Uterus (tissue), 4 donors: ENCODE results near the gene ARMC8. TPM values are rescaled to one million over a fixed set of nuclear protein-coding genes. Genes with fewer than 3 reads are reported as not detected.
A peak's percentile ranks its signal among the peaks of the same experiment; 100 is the strongest.

Experiments used
- DNase-seq, 2 donors: peaks; one replicate each; pipeline ENCODE4 v3.0.0-alpha.2; 2019 to 2020
- H3K27ac ChIP-seq, 2 donors: fragments of 200-600 bp; sonication (generic); 1 replicate in 1 of 2; 2 replicates in 1 of 2; pipeline ENCODE4 v1.5.1; 2016 to 2018
- H3K27me3 ChIP-seq, 2 donors: fragments of 200-600 bp; sonication (generic); one replicate each; pipeline ENCODE4 v1.5.1; 2018 to 2019; ENCODE audit warnings: control low read depth in 1 of 2
- H3K36me3 ChIP-seq, 2 donors: fragments of 200-600 bp; sonication (generic); one replicate each; pipeline ENCODE4 v1.5.1; 2019; ENCODE audit warnings: control low read depth in 1 of 2
- H3K4me1 ChIP-seq, 2 donors: fragments of 200-600 bp; sonication (generic); one replicate each; pipeline ENCODE4 v1.5.1; 2018 to 2019; ENCODE audit warnings: control low read depth in 1 of 2
- H3K4me3 ChIP-seq, 2 donors: fragments of 200-600 bp; sonication (generic); 1 replicate in 1 of 2; 2 replicates in 1 of 2; pipeline ENCODE4 v1.5.1; 2018 to 2019; ENCODE audit warnings: mild to moderate bottlenecking in 1 of 2
- H3K9me3 ChIP-seq, 2 donors: fragments of 200-600 bp; sonication (generic); one replicate each; pipeline ENCODE4 v1.5.1; 2019; ENCODE audit warnings: control low read depth in 1 of 2
- POLR2A ChIP-seq, 2 donors: fragments of 450-650 bp; IDR thresholded peaks; one replicate each; pipeline ENCODE4 v1.6.1; 2016; ENCODE audit warnings: antibody characterized with exemption in 2 of 2, mild to moderate bottlenecking in 1 of 2, moderate library complexity in 1 of 2
- intact Hi-C: fragments of 100-400 bp; cut with DNase I; formaldehyde crosslinking; loops from one replicate; pipeline ENCODE4 v1.15.1; 2023; ENCODE audit warnings: low total_unique reads
- total RNA-seq, 4 donors: library from RNA; depleted of rRNA in 3 of 4; stranded (reverse); fragments of >200 nt in 3 of 4; gene quantifications; one replicate each; pipeline versions ENCODE4 v1.1.0 to v1.2.4, GENCODE V29; 2014 to 2023
- TF ChIP-seq, protein P1 (sequence below), 4 experiments: fragments of 200-600 bp in 2 of 4; fragments of 450-650 bp in 2 of 4; sonication (generic) in 2 of 4; IDR thresholded peaks; one replicate each; pipeline ENCODE4 v1.5.1; 2016 to 2019; ENCODE audit warnings: antibody characterized with exemption in 4 of 4, mild to moderate bottlenecking in 2 of 4, moderate library complexity in 1 of 4
- donor health status: DM: yes; HTN: yes; CAD: no.

The ARMC8 gene
- total RNA-seq, 4 donors from 2014 or later = 38.7 to 85.1 (median 64.6) TPM

DNA sequence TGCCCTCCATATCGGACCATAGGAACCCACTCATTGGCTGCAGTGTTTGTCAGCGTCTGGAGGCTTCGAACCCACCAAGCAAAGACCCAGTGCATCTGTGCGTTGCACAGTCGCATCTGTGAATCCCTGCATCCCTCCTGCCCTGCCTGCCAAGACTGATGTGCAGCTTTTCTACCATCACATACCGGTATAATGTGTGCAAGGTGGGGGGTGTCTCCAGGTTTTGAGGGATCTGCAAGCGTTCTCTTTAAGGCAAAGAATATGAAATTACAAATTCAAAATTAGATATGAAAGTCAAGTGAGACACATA lies 142.8 kb downstream of the ARMC8 start:
- DNase-seq = no peak
- intact Hi-C loops = loop anchor here (10.0 kb wide), 1 partner anchor 75 kb away; no protein-coding TSS in a partner anchor

DNA sequence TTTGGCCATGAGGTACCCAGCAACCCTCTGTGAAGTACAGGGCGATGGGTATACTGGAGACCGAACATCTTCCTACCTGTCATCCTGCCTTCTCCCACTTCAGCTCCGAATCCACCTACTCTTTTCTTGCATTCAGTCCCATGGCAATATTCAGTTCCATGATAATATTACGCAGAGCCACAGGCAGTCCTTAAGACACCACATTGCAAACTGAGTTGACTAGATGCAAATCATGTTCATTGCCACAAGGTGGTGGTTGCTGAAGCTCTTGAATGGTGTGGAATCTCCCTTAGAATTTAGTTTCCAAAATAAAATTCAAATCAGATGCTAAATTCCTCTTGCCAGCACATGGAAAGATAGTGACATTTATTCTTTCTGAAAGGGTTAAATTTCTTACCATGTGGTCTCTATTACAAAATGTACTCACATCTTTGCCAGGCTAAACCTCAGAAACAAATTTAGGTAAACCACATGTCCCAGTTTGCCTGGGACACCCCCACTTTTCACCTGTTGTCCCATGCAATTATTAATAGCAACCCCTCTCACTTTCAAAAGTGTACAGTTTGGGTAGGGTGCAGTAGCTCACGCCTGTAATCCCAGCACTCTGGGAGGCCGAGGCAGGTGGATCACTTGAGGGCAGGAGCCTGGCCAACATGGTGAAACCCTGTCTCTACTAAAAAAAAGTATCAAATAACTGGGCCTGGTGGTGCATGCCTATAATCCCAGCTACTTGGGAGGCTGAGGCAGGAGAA lies 144.2 kb downstream of the ARMC8 start:
- no peaks in the 10 kb centered on the region for H3K9me3 ChIP-seq
- TF ChIP-seq POLR2A (IDR thresholded peaks at IDR 0.05) = no peak
- TF ChIP-seq, protein P1, sequence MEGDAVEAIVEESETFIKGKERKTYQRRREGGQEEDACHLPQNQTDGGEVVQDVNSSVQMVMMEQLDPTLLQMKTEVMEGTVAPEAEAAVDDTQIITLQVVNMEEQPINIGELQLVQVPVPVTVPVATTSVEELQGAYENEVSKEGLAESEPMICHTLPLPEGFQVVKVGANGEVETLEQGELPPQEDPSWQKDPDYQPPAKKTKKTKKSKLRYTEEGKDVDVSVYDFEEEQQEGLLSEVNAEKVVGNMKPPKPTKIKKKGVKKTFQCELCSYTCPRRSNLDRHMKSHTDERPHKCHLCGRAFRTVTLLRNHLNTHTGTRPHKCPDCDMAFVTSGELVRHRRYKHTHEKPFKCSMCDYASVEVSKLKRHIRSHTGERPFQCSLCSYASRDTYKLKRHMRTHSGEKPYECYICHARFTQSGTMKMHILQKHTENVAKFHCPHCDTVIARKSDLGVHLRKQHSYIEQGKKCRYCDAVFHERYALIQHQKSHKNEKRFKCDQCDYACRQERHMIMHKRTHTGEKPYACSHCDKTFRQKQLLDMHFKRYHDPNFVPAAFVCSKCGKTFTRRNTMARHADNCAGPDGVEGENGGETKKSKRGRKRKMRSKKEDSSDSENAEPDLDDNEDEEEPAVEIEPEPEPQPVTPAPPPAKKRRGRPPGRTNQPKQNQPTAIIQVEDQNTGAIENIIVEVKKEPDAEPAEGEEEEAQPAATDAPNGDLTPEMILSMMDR (IDR thresholded peaks at IDR 0.05) = no peak
- H3K27ac ChIP-seq = no peak overlapping the region
- intact Hi-C loops = loop anchor here (10.0 kb wide), 1 partner anchor 73 kb away; no protein-coding TSS in a partner anchor
- H3K27me3 ChIP-seq = no peaks in the 10 kb centered on the region
- H3K36me3 ChIP-seq = no peaks in the 10 kb centered on the region
- peaks cover 3 to 10% of the 10 kb centered on the region in 2 donors for H3K4me1 ChIP-seq
- no peak overlapping the region for H3K4me3 ChIP-seq
- no peak for DNase-seq

More for the DNA sequence above, 142.8 kb downstream of the ARMC8 start:
- no peaks in the 10 kb centered on the region for H3K9me3 ChIP-seq
- H3K4me1 ChIP-seq = peaks cover 3 to 10% of the 10 kb centered on the region in 2 donors
- no peak for TF ChIP-seq POLR2A (IDR thresholded peaks at IDR 0.05)
- TF ChIP-seq, protein P1 (IDR thresholded peaks at IDR 0.05) = no peak
- peak overlapping the region; percentile 46 to 47 for H3K27ac ChIP-seq
- H3K27me3 ChIP-seq = no peaks in the 10 kb centered on the region
- H3K4me3 ChIP-seq = peak overlapping the region; percentile 54 to 72
- H3K36me3 ChIP-seq = no peaks in the 10 kb centered on the region

DNA sequence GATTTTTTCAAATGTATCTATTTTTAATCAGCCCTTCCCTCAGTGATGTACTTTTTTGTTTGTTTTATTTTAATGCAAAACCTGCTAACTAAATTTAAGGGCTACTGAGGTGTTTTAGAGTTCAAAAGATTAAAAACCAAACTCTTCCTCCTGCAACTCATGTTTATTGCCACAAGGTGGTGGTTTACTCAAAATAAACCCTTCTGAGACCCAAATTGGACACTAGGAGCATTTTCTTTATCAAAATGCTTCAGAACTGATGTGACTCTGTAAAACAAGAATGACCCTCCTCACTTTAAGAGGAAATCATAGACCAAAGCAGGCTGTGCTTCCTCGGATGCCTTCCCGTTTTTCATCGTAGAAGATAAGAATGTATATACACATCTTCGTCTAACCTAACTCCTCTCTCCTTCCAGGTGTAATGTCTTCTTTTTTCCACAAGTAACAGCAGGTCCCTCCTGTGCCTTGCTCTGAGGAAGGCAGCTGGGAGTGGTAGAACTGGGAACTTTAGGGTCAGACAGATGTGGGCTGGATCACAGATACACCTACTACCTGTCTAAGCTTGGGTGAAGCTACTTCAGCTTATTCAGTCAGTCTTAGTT lies 145.5 kb downstream of the ARMC8 start:
- Histone ChIP-seq H3K4me3 (no peak overlapping the region), H3K4me1 (peaks cover 3 to 10% of the 10 kb centered on the region in 2 donors), H3K27ac (no peak overlapping the region), H3K27me3 (no peaks in the 10 kb centered on the region), H3K9me3 (no peaks in the 10 kb centered on the region), H3K36me3 (no peaks in the 10 kb centered on the region)
- no peak for DNase-seq
- no peak for TF ChIP-seq POLR2A (IDR thresholded peaks at IDR 0.05)
- TF ChIP-seq, protein P1 (IDR thresholded peaks at IDR 0.05) = peak; percentile 63 to 81 (median 66)
- intact Hi-C loops = loop anchor here (10.0 kb wide), 1 partner anchor 72 kb away; no protein-coding TSS in a partner anchor

DNA sequence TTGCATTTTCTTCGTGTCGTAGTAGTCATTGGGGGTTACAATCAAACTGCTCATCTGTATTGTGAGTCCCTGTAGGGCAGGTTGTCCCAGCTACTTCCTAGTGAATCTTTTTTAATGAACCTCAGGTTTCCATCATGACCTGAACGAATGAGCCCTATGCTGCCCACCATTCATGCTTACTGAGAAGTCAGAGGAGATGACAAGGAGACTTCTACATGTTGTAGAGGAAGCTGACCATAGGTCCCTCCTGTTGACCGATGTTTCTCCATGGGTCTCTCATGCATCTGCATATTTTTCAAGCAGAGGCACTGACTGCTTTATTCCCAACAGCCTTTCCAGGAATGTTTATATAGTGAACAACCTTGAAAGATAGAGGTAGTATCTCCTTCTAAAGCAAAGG lies 147.5 kb downstream of the ARMC8 start:
- H3K27ac ChIP-seq = no peak overlapping the region
- H3K4me3 ChIP-seq = no peak overlapping the region
- TF ChIP-seq, protein P1 (IDR thresholded peaks at IDR 0.05) = no peak
- TF ChIP-seq POLR2A (IDR thresholded peaks at IDR 0.05) = no peak
- no peaks in the 10 kb centered on the region for H3K36me3 ChIP-seq
- intact Hi-C loops = loop anchor here (10.0 kb wide), 1 partner anchor 70 kb away; no protein-coding TSS in a partner anchor
- H3K27me3 ChIP-seq = no peaks in the 10 kb centered on the region
- DNase-seq = no peak
- H3K9me3 ChIP-seq = no peaks in the 10 kb centered on the region
- H3K4me1 ChIP-seq = peaks cover 0 to 8% of the 10 kb centered on the region in 2 donors

DNA sequence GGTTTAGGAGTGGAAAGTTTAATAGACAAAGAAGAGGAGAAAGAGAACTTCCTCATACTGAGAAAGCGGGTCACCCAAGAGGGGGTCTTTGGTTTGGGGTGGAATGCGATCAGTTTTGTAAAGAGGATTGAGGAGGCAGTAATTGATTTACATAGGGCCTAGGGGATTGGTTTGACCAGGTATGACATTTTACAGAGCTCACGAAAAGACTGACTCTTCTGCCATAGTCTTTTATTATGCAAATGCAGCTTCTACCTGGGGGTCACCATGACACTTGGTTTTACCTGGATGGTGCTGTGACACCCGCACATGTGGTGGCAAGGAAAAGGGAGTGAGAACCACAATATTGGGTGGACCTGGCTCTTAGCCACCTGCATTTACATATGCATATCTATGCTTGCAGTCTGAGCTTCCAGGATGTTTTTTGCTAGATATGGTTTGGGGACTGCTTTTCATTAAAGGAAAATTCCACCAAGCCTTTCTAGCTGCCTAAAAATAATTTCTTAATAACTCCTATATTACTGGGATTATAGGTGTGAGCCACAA lies 149.4 kb downstream of the ARMC8 start:
- Histone ChIP-seq H3K27me3 (no peaks in the 10 kb centered on the region), H3K27ac (no peak overlapping the region), H3K36me3 (no peaks in the 10 kb centered on the region), H3K4me3 (no peak overlapping the region), H3K9me3 (no peaks in the 10 kb centered on the region), H3K4me1 (no peaks in the 10 kb centered on the region)
- intact Hi-C loops = loop anchor here (10.0 kb wide), 1 partner anchor 68 kb away; no protein-coding TSS in a partner anchor
- TF ChIP-seq POLR2A (IDR thresholded peaks at IDR 0.05) = no peak
- TF ChIP-seq, protein P1 (IDR thresholded peaks at IDR 0.05) = no peak
- no peak for DNase-seq
